Activated gamma-delta T cell treated with anti-CD3 and anti-CD28 coated beads, Interleukin-2, amount 50 U/mL, for 16 hours (primary cell): Measurements from ENCODE around the gene RNPEPL1.
"Not testable (repeated sequence)": the region's sequence is repeated elsewhere in the genome, so short reads cannot be mapped to it uniquely, and the experiment has no call there.

Experiments used
- DNase-seq: peaks from one replicate; pipeline ENCODE4 v3.0.0-alpha.2; 2020; ENCODE audit warnings: low read depth

Gene RNPEPL1, protein sequence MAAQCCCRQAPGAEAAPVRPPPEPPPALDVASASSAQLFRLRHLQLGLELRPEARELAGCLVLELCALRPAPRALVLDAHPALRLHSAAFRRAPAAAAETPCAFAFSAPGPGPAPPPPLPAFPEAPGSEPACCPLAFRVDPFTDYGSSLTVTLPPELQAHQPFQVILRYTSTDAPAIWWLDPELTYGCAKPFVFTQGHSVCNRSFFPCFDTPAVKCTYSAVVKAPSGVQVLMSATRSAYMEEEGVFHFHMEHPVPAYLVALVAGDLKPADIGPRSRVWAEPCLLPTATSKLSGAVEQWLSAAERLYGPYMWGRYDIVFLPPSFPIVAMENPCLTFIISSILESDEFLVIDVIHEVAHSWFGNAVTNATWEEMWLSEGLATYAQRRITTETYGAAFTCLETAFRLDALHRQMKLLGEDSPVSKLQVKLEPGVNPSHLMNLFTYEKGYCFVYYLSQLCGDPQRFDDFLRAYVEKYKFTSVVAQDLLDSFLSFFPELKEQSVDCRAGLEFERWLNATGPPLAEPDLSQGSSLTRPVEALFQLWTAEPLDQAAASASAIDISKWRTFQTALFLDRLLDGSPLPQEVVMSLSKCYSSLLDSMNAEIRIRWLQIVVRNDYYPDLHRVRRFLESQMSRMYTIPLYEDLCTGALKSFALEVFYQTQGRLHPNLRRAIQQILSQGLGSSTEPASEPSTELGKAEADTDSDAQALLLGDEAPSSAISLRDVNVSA

DNA sequence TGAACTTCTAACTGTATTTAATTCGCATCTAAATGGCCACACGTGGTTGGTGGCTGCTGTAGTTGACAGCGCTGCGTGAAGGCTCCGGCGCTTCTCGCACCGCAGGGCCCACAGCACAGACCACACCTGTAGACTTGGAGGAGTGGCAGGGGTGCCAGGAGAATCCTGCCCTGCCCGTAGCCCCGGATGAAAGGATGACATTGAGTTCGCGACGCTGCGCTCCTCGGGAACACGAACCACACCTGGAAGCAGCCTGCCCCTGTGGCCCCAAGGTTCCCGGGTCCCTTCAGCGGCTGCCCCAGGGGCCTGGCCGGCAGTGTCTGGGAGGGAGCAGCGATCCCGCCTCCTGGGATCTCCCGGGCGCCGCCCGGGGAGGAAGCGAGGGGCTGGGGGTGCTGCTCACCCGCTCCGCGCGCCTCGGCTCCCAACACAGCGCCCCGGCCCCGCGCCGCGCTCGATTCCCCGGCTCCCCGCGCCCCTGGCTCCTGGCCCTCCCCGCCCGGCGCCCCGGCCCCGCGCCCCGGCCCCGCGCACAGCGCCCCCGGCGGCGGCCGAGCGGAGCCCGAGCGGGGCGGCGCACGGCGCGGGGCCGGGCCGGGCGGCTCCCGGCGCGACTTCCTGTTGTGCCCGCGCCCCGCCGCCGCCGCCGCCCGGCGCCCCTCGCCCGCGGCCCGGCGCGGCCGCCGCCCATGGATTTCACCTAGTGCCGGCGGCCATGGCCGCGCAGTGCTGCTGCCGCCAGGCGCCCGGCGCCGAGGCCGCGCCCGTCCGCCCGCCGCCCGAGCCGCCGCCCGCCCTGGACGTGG is at the start of gene RNPEPL1:
TSS of gene RNPEPL1 (plus strand) at position 613 of the 806 bp plus-strand sequence. CDS start at position 716, 103 bp downstream.
- no peak for DNase-seq

DNA sequence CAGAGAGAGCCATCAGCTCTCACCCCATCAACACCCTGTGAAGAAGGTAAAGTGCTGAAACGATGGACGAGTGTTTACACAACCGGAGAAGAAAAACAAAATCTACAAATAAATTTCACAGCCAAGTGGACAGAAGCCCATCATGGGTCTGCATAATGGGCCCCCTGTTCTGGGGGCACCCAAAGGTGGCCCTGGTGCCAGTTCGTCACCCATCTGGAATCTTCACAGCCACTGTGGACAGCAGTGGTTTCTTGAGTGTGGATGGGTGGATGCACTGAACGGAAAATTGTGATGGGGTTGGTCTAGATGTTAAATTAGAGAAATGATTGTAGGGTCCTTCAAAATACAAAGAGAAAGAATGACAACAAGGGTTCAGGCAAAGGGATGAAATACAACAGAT is 49.3 kb upstream of the RNPEPL1 start:
- no peak for DNase-seq

DNA sequence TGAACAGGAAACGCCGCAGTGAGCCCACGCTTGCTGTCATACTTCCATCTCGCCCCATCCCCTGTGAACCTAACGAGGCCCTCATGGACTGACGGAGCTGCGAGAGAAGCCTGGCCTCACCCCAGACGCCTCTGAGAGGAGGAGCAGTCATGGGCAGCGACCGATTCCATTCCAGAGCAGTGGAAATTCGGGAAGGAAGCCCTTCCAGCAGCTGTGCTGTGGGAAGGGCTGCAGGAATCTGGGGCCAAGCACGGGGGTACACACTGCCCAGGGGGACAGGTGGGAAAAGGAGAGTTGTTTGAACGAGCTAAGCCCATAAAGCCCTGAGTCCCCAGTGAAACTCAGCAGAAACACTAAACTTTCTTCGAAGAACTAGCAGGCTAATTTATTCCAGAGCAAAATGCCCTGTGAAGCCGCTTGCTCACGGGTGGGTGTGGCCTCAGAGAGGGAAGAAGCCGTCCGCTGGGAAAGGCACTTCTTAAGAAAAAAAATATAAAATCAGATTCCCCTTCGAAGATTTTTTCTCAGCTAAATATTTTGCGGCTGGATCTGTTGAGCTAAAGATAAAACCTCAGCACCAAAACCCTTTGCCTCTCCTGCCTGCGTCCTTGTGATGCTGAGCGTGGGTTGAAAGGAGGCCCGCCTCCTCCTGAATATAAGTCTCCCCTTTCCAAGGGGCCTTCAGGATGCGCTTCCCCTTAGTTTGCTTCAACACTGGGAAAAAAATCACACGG is 48.7 kb upstream of the RNPEPL1 start:
- DNase-seq = no peak

DNA sequence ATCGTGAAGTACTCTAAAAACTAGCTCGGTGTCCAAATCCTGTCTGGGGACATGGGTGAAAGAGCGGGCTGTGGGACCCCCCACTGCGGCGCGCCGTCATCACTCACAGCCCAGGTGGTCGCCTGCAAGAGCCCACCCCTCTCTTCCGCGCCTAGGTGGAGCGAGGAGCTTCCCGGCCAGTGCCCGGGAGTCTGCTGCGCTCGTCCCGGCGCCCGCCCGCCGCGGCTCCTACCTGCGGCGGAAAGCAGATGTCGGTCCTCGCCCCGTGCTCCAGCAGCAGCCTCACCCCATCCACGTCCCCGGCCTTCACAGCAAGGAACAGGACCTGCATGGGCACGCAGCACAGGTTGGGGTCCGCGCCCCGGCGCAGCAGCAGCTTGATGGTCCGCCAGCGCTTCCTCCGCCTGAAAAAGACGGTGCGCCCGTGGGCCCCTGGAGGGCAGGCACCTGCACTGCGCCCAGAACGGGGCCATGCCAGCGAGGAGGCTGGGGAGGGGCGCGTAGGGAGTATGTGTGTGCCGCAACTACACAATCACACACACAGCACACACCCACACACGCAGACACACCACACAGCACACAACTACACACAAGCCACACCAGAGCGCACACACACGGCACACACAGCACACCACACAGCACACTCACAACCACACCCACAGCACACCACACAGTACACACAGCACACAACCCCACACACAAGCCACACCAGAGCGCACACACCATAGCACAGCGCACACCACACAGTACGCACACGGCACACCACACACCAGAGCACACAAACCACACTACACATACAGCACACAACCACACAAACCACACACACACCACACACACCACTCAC is 47.9 kb upstream of the RNPEPL1 start:
- no peak for DNase-seq

DNA sequence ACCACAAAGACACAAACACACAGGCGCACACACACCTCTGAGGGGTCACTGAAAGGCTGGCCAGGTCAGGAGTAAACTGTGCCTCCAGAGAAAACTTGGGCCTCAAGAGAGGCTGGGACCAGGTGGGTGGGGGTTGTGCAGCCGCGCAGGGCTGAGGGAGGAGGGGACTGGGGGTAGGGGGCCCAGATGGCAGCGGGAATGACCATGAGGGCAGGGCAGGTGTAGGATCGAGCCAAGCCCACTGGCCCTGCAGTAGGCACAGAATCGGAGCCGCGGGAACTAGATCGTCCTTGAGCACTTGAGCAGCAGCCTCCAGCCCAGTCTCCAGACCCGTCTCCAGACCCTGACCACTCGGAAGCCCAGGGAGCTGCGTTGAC is 47.3 kb upstream of the RNPEPL1 start:
- no peak for DNase-seq

DNA sequence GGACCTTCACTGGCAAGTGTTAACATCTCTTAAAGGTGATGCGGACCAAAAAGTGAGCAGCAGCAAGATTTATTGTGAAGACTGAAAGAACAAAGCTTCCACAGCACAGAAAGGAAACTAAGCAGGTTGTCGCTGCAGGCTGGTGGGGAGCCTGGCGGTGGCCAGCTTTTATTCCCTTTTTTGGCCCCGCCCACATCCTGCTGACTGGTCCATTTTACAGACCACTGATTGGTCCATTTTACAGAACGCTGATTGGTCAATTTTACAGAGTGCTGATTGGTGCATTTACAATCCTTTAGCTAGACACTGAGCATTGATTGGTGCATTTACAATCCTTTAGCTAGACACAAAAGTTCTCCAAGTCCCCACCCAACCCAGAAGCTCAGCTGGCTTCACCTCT is 46.4 kb upstream of the RNPEPL1 start:
- not testable (repeated sequence) for DNase-seq

DNA sequence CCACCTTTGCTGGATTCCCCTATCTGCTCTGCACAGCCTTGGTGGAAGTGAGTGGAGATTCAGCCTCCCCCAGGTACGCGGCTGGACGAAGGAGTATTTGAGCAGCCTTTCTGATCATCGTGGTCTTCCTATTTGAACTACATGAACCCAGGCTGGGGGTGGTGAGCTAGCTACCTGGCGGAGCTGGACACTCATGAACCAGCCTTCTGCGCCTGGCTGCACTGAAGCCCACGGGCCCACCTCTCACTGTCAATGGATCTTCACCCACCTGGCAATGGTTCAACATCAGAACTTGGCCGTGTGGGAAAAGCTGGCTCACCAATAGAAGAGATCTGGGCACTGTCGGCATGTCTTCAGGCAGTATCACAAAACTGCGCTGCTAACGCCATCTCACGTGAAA is 45.9 kb upstream of the RNPEPL1 start:
- DNase-seq = no peak

DNA sequence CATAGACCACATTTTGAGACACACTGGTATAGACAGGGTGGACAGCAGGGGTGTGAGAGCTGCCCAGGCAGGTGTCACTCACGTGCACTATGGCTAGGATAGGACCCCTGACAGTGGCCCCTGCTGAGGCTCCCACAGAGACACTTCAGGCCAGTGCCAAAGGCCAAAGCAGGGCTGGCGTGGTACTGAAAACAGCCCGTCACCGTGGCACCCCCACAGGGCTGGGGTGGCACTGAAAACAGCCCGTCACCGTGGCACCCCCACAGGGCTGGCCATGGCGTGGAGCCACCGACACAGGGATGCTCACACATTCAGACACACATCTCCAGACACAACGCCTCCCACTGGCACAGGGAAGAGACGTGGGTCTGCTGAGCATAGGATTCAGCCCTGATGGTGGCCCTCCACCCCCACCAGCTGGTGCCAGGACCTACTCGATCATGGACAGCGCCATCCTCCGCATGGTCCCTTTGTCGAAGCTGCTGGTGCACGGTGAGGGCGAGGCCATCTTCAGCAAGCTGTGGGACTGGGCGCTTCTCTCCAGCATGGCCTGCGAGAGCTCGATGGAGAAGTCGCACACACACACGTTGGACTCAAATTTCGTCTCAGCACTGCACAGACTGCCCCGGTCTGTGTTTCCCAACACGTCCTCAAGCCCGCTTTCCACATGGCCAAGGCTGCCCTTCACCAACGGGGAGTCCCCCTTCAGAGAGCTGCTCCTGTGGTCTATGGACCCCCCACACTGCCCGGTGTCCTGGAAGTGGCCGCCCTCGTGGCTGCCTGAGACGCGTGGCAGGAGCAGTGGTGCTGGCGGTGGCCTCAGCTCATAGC is 44.6 kb upstream of the RNPEPL1 start:
- no peak for DNase-seq

DNA sequence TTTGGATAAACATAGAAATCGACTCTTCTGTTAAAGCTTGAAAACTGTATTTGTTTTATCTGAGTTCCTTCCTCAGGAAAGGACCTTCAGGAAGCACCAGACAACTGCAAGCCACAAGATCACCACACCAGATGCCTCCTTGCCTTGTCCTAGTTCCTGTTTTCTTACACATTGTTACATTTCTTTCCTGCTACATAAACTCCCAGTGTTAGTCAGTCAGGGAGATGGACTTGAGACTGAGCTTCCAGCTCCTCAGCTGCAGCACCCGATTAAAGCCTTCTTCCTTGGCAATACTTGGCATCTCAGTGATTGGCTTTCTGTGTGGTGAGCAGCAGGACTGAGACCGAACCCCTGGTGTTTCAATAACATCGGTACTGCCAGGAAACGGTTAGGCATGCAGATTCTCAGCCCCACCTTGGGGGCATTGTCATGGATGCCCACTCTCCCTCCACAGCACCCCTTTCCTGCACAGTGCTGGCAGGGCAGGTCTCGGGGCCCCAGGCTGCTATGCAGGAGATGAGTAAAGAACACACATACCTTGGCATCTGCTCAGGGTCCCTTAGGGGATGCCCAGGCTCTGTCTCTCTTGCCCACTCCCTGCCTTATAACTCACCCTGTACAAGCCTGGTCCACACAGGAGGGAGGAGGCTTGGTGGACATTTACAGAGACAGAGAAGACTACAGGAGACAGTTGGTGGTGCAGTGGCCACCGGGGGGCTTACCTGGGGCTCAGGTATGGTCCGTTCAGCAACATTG is 43.1 kb upstream of the RNPEPL1 start:
- DNase-seq = no peak

DNA sequence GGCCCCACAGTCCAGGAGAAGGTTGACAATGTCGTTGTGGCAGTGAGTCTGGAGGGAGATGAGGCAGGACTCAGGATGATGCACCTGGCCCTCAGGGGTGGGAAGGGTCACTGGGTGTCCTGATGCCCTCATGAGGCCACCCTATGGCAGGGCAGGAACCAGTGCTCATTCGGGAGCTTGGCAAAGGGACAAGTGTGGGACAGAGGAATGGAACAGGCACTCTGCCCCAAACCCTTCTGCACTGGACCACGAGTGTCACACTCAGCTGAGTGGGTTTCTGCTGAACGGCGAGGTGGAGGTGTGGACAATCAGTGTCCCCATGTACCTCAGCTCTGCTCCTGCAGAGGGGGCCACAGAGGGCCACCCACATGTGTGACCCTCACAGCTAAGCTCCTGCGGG is 42.5 kb upstream of the RNPEPL1 start:
- no peak for DNase-seq

DNA sequence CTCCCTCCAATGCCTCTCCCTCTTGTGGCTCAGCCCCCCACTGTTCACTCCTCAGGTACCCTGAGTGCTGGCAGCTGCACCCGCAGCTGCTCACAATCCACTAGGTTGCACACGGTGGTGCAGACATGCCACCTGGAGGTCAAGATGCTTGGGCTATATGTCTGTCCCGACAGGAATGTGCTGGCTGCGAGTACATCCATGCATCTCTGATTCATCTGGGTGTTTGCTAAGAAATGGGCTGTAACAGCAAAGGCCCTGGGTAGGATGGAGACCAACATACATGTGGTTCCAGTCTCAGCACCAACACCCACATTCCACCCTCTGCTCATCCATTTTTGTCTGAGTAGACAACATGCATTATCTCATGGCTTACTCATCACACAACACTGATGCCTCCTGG is 41.8 kb upstream of the RNPEPL1 start:
- no peak for DNase-seq

DNA sequence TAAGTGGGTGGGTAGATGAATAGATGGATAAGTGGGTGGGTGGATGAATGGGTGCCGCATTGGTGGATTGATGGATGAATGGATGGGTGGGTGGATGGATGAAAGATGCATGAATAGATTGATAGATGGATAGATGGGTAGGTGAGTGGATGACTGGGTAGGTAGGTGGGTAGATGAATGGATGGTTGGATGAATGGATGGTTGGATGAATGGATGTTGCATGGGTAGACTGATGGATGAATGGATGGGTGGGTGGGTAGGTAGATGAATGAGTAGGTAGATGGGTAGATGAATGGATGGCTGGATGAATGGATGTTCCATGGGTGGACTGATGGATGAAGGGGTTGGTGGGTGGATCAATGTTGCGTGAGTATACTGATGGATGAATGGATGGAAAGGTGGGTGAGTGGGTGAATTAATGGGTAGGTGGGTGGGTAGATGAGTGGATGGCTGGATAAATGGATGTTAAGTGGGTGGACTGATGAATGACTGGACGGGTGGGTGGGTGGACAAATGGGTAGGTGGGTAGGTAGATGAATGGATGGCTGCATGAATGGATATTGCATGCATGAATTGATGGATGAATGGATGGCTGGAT is 41.0 kb upstream of the RNPEPL1 start:
- DNase-seq = no peak

DNA sequence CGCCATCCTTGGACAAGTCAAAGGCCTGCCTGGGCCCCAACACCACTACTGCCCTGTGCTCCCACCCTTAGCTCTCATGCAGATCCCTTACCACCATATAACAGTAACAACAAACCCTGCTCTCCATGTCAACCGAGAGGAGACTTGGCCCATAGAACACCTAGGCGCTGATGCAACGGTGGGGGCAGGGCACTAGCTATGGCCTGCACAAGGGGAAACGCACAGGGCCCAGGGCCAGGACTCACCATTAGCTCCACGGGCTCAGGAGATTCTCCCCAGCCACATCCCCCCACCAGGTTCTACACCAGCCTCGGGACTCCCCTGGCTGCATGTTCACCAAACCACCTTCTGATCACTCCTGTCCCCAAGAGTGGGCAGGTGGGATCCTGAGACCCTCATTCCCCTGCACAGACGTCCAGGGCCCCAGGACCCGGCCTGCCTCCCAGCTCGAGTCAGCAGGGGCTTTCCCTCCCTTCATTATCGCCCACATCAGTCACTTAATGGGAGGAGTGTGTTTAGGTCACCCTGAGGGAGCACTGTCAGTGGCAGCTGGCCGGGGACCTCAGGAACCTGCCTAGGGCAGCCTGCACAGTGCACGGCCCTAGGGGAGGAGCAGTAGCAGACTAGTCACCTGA is 39.8 kb upstream of the RNPEPL1 start:
- no peak for DNase-seq

DNA sequence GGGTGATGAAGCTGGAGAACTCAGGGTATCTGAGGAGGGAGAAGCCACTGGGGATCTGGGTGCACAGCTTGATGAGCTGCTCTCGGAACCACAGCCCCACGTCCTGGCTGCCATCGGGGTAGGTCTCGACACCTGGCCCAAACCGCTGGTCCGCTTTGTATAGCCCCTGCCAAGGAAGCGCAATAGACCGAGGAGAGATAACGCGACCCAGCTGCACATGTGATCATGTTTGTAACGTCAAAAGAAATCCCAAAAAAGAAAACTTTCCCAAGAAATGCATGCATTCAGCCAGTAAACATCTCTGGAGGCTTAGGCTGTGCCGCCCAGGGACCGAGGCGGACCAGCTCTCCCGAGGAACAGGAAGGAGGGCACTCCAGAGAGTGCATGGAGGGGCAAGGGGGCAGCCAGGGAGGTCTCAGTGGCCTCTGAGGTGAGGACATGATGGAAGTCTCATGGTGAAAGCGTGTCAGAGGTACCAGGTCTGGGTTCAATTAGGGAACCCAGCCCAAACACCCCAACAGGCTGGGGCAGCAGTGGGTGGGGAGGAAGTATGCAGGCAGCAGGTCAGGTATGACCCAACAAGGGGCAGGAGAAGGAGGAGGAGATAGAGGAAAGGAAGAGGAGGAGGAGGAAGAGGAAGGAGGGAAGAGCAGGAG is 38.8 kb upstream of the RNPEPL1 start:
- DNase-seq = no peak

DNA sequence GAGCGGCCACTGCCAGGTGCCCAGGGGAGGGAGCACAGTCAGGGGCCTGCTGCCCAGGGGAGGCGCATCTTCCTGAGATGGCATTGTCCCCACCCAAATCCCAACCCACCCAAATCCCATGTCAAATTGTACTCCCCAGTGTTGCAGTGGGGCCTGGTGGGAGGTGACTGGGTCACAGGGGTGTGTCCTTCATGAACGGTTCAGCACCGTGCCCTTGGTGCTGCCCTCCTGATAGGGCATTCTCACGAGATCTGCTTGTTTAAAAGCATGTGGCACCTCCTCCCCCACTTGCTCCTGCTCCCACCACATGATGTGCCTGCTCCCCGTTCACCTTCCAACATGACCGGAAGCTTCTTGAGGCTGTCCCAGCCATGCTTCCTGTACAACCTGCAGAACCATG is 38.1 kb upstream of the RNPEPL1 start:
- DNase-seq = no peak

DNA sequence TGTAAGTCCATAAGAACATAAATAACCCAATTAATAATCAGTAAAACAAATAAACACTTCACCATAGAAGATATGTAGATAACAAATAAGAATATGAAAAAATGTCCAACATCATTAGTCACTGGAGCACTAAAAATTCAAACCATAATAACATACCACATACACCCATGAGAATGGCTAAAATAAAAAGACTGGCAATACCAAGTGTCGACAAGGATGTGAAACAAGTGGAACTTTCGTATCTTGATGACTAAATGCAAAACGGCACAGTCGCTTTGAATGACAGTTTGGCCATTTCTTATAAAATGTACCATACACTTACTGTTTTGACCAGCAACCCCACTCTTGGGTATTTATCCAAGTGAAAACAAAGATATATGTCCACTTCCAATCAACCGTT is 37.2 kb upstream of the RNPEPL1 start:
- no peak for DNase-seq

DNA sequence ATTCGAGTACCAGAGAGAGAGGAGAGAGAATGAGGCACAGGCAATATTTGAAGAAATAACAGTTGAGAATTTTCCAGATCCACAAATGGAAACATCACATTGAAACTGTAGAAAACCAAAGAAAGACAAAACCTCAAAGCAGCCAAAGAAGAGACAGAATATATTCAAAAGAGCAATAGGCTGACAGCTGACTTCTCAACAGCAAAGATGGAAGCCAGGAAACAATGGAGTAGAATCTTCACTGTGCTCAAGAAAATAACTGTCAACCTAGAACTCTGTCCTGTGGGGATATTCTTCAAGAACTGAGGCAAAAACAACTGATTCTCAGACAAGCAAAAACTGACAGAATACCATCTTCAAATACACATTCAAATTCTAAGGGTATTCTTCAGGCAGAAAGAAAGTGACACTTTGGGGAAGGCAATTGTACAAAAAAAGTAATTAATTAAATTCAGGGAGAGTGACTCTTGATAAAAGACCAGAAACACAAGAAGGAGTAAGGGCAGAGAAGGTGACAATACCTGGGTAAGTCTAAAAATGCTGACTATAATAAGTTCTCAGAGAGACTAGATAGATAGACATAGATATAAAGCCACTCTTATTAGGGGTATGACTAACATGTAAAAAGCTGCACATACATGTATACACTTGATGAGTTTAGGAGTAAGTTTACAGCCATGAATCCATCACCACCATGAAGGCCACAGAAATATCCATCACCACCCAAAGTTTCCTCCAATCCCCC is 36.1 kb upstream of the RNPEPL1 start:
- no peak for DNase-seq
